AG08395 (cell line): Measurements from ENCODE around the gene PTAFR.

Source experiments
- DNase-seq: peaks from one replicate; pipeline ENCODE4 v3.0.0; 2012; ENCODE audit warnings: mixed read lengths, low spot score

PTAFR gene

GRCh38 chr1:28176492-28177470 lies at the start of gene PTAFR:
TSS of gene PTAFR (minus strand) at chr1:28176690. CDS start at chr1:28151021, 25,669 bp downstream.
- DNase-seq = no peak

GRCh38 chr1:28213315-28213714 lies 36.8 kb upstream of the PTAFR start:
- DNase-seq = no peak

GRCh38 chr1:28209700-28210099 lies 33.2 kb upstream of the PTAFR start:
- DNase-seq = no peak

- DNase-seq = peak; percentile 72
Observed at GRCh38 chr1:28208818-28209441, 32.4 kb upstream of the PTAFR start.

- DNase-seq = no peak
Observed at GRCh38 chr1:28205243-28205642, 28.8 kb upstream of the PTAFR start.

GRCh38 chr1:28200234-28200873 lies 23.9 kb upstream of the PTAFR start:
- DNase-seq = no peak

GRCh38 chr1:28199328-28200233 lies 23.1 kb upstream of the PTAFR start:
- DNase-seq = no peak

- no peak for DNase-seq
Observed at GRCh38 chr1:28197682-28198415, 21.4 kb upstream of the PTAFR start.

GRCh38 chr1:28196330-28196729 lies 19.8 kb upstream of the PTAFR start:
- DNase-seq = no peak

GRCh38 chr1:28195780-28196179 lies 19.3 kb upstream of the PTAFR start:
- DNase-seq = no peak

- no peak for DNase-seq
Observed at GRCh38 chr1:28194326-28195035, 18.0 kb upstream of the PTAFR start.

GRCh38 chr1:28193701-28194161 lies 17.2 kb upstream of the PTAFR start:
- no peak for DNase-seq

GRCh38 chr1:28190996-28191645 lies 14.6 kb upstream of the PTAFR start:
- no peak for DNase-seq

GRCh38 chr1:28190337-28190979 lies 14.0 kb upstream of the PTAFR start:
- no peak for DNase-seq

- no peak for DNase-seq
Observed at GRCh38 chr1:28185071-28185470, 8.6 kb upstream of the PTAFR start.

GRCh38 chr1:28180306-28181305 lies 4.1 kb upstream of the PTAFR start:
- no peak for DNase-seq

- no peak for DNase-seq
Observed at GRCh38 chr1:28178690-28179485, 2.4 kb upstream of the PTAFR start.
